ENCODE results near the gene FLYWCH1.
"Not testable (repeated sequence)": the region's sequence is repeated elsewhere in the genome, so short reads cannot be mapped to it uniquely, and the experiment has no call there.

GRCh38 chr16:2931231-2931914, 19.6 kb downstream of the FLYWCH1 start:
- TF ChIP-seq CTCF (conservative IDR thresholded peaks at IDR 0.05 in 1 of 2, IDR thresholded peaks at IDR 0.05 in 1 of 2; ENCODE audit: low read depth in 1 of 2, low read length in 2 of 2); EZH2 (IDR thresholded peaks at IDR 0.05; ENCODE audit: low read length, missing control alignments): not testable (repeated sequence)

Measured in fibroblast of lung (primary cell).